ENCODE measurements around the gene MINPP1. TPM values are rescaled to one million over a fixed set of nuclear protein-coding genes. Genes with fewer than 3 reads are reported as not detected.

The MINPP1 gene
- total and polyA plus RNA-seq, 8 donors = 5.5 to 11.9 (median 9.8) TPM

DNA sequence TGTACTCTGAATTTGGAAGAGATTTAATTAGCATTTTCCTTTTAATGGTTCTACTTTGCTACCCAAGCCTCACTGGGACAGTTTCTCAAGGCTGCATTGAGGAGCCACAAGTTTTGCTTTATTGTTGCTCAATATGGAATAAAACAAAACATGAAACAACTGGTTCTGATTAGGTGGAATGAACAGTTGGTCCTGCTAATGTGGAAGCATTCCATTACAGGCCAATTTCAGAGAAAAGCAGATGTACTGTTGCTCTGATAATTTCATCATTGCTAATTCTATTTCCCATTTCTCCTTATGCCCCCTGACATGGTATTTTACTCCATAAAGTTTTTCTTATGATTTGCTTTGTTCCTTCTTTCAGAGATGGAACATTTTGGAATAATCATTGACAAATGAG is 89.0 kb downstream of the MINPP1 start:
- TF ChIP-seq, protein P1, sequence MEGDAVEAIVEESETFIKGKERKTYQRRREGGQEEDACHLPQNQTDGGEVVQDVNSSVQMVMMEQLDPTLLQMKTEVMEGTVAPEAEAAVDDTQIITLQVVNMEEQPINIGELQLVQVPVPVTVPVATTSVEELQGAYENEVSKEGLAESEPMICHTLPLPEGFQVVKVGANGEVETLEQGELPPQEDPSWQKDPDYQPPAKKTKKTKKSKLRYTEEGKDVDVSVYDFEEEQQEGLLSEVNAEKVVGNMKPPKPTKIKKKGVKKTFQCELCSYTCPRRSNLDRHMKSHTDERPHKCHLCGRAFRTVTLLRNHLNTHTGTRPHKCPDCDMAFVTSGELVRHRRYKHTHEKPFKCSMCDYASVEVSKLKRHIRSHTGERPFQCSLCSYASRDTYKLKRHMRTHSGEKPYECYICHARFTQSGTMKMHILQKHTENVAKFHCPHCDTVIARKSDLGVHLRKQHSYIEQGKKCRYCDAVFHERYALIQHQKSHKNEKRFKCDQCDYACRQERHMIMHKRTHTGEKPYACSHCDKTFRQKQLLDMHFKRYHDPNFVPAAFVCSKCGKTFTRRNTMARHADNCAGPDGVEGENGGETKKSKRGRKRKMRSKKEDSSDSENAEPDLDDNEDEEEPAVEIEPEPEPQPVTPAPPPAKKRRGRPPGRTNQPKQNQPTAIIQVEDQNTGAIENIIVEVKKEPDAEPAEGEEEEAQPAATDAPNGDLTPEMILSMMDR (IDR thresholded peaks at IDR 0.05) = no peak
- intact Hi-C loops (cut with DNase I) = no loop called here
- Histone ChIP-seq H3K27ac (no peak overlapping the region), H3K36me3 (no peaks in the 10 kb centered on the region), H3K4me3 (no peak overlapping the region), H3K4me1 (peaks cover 0 to 42% (median 16%) of the 10 kb centered on the region in 3 donors), H3K27me3 (no peaks in the 10 kb centered on the region), H3K9me3 (no peaks in the 10 kb centered on the region)
- ATAC-seq (no peak), DNase-seq (no peak), FAIRE-seq (no peak)

DNA sequence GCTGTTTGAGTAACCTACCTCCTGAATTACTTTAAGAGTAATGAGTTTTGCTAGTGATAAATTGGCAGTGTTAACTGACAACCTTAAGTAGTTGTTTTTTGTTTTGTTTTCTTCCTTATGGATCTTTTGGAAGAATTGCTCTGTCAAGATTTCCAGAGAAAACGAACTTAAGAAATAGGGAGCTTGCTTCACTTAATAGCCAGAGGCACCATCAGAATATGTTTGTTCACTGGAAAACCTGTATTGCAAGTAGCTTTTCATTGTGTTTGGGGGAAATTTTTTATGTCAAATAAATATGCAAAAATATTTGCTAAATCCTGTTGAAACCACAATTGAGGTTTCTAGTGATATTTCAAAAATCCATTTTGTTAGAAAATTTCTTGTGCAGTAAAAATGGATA is 89.5 kb downstream of the MINPP1 start:
- Histone ChIP-seq H3K27me3 (no peaks in the 10 kb centered on the region), H3K4me3 (no peak overlapping the region), H3K9me3 (no peaks in the 10 kb centered on the region), H3K36me3 (no peaks in the 10 kb centered on the region), H3K27ac (no peak overlapping the region), H3K4me1 (peaks cover 0 to 42% (median 16%) of the 10 kb centered on the region in 3 donors)
- 82 to 92% methylated on average over 1 of the region's 1 CpG for WGBS, 2 donors
- no peak for ATAC-seq
- no peak for DNase-seq
- FAIRE-seq = no peak
- TF ChIP-seq, protein P1 (IDR thresholded peaks at IDR 0.05) = no peak
- intact Hi-C loops (cut with DNase I) = no loop called here

DNA sequence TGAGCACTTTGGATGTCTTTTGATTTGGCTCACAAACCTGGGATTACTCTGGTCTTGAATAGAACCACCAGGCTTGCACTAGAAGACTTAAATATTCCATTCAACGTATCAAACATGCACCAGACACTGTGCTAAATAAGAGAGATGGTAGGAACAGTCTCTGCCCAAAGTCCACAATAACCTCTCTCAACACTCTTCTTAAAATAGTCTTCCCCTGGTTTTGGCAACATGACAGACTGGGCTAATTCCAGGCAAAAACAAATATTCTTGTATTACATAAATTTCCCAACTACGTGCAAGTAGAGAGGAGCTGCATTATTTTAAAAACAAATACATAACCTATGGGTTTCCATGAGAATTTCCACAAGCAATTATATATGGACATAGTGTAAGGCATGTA is 90.2 kb downstream of the MINPP1 start:
- peak in 3 of 4 donors; percentile 47 to 70 (median 48) for ATAC-seq
- Histone ChIP-seq H3K4me3 (no peak overlapping the region), H3K27me3 (no peaks in the 10 kb centered on the region), H3K27ac (peak overlapping the region in 1 of 4 donors; percentile 22), H3K9me3 (no peaks in the 10 kb centered on the region), H3K4me1 (peaks cover 0 to 39% (median 11%) of the 10 kb centered on the region in 3 donors), H3K36me3 (no peaks in the 10 kb centered on the region)
- 27 to 34% methylated on average over 2 of the region's 2 CpGs for WGBS, 2 donors
- TF ChIP-seq, protein P1 (IDR thresholded peaks at IDR 0.05) = no peak
- intact Hi-C loops (cut with DNase I) = no loop called here
- FAIRE-seq = no peak
- no peak for DNase-seq

DNA sequence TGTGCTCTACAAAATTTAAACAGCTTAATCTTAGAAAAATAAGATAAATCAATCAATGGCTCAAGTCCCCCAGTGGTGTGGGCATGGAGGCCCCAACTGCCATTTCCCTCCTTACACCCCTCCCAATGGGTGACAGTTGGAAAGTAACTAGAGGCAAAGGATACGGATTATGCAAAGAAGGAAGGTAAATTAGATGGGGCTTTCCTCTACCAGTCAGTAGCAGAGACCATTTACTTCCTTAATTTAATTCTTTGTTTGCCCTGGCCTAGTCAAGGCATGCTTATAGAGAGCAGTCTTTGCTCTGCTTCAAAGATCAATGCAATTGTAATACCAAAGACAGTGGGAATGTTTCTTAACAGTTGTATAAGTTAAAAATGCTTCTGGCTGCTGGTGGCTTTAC is 91.7 kb downstream of the MINPP1 start:
- no peak overlapping the region for H3K27ac ChIP-seq
- no peak overlapping the region for H3K4me3 ChIP-seq
- peaks cover 0 to 29% (median 11%) of the 10 kb centered on the region in 3 donors for H3K4me1 ChIP-seq
- intact Hi-C loops (cut with DNase I) = no loop called here
- no peaks in the 10 kb centered on the region for H3K36me3 ChIP-seq
- DNase-seq (no peak), FAIRE-seq (no peak), ATAC-seq (peak in 1 of 4 donors; percentile 23)
- H3K9me3 ChIP-seq = no peaks in the 10 kb centered on the region
- no peaks in the 10 kb centered on the region for H3K27me3 ChIP-seq
- TF ChIP-seq, protein P1 (IDR thresholded peaks at IDR 0.05) = no peak
- WGBS, 2 donors = 81 to 86% methylated on average over 1 of the region's 1 CpG

DNA sequence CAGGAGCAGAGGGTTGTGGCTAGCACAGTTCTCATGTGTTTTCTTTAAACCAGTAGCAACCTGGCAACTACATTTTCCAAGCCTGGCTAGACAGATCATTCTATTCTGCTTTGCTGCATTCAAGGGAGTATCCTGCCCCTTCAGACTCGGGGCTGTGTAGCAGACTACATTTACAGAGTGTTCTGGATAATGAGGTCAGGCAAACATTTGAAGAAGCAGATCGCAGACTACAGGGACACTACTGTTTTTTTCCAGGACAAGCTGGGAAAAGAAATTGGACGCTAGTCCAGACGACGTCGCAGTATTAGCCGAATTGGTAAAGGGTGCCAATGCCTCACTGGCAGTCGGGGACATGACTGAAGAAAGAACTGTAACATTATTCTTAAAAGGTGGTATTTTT is 94.0 kb downstream of the MINPP1 start:
- TF ChIP-seq, protein P1 (IDR thresholded peaks at IDR 0.05) = no peak
- Histone ChIP-seq H3K9me3 (no peaks in the 10 kb centered on the region), H3K4me1 (peaks cover 0 to 24% (median 11%) of the 10 kb centered on the region in 3 donors), H3K27ac (no peak overlapping the region), H3K27me3 (no peaks in the 10 kb centered on the region), H3K4me3 (no peak overlapping the region), H3K36me3 (no peaks in the 10 kb centered on the region)
- intact Hi-C loops (cut with DNase I) = no loop called here
- 72 to 76% methylated on average over 8 of the region's 8 CpGs for WGBS, 2 donors
- DNase-seq = no peak
- peak in 3 of 4 donors; percentile 29 to 86 (median 80) for ATAC-seq
- FAIRE-seq = no peak

Measured in pancreas (tissue), 10 donors.